ENCODE data around the gene MALRD1. TPM values are rescaled to one million over a fixed set of nuclear protein-coding genes. Genes with fewer than 3 reads are reported as not detected.

MALRD1 gene
- total RNA-seq, 2 donors from 2014 or later, result 0.26 to 1.3 TPM

GRCh38 chr10:19620811-19621210, 572.2 kb downstream of the MALRD1 start:
- intact Hi-C loops (cut with DNase I), result no loop called here
- H3K4me1 ChIP-seq, result no peaks in the 10 kb centered on the region
- H3K27me3 ChIP-seq, result no peaks in the 10 kb centered on the region
- H3K27ac ChIP-seq, result no peak overlapping the region
- TF ChIP-seq CTCF (IDR thresholded peaks at IDR 0.05), result no peak
- no peak for TF ChIP-seq POLR2A (IDR thresholded peaks at IDR 0.05)
- no peaks in the 10 kb centered on the region for H3K9me3 ChIP-seq
- H3K4me3 ChIP-seq, result no peak overlapping the region
- H3K36me3 ChIP-seq (replicated peaks in 1 of 2; ENCODE audit: insufficient read depth in 1 of 2, low read depth in 2 of 2), result no peaks in the 10 kb centered on the region
- no peak for ATAC-seq
- no peak for DNase-seq

GRCh38 chr10:19623321-19623720, 574.7 kb downstream of the MALRD1 start:
- H3K4me3 ChIP-seq, result no peak overlapping the region
- no peaks in the 10 kb centered on the region for H3K27me3 ChIP-seq
- no peaks in the 10 kb centered on the region for H3K4me1 ChIP-seq
- H3K36me3 ChIP-seq (replicated peaks in 1 of 2; ENCODE audit: insufficient read depth in 1 of 2, low read depth in 2 of 2), result no peaks in the 10 kb centered on the region
- DNase-seq (no peak), ATAC-seq (no peak)
- no peaks in the 10 kb centered on the region for H3K9me3 ChIP-seq
- intact Hi-C loops (cut with DNase I), result no loop called here
- H3K27ac ChIP-seq, result no peak overlapping the region
- no peak for TF ChIP-seq POLR2A (IDR thresholded peaks at IDR 0.05)
- TF ChIP-seq CTCF (IDR thresholded peaks at IDR 0.05), result no peak

DNA sequence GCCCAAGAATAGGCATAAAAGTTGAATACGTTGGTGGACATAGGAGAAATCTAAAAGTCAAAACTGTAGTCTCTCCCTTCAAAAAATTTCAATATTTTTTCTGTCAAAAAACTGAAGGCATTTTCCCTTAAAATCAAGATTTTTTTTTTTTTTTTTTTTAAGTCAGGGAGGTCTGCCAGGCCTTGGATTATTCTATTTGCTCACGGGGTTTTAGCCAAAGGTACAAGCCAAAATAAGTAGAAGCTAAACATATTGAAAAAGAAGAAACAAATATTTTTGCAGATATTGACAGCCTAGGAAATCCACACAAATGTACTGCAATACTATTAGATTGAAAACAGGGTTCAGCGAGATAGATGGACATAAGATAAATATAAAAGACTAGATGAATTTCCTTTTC, 577.6 kb downstream of the MALRD1 start:
- intact Hi-C loops (cut with DNase I), result no loop called here
- no peaks in the 10 kb centered on the region for H3K36me3 ChIP-seq (replicated peaks in 1 of 2; ENCODE audit: insufficient read depth in 1 of 2, low read depth in 2 of 2)
- TF ChIP-seq CTCF (IDR thresholded peaks at IDR 0.05) (no peak), POLR2A (IDR thresholded peaks at IDR 0.05) (no peak)
- ATAC-seq (no peak), DNase-seq (no peak)
- H3K9me3 ChIP-seq, result no peaks in the 10 kb centered on the region
- 53 to 61% methylated on average over 3 of the region's 3 CpGs for WGBS, 2 donors
- no peak overlapping the region for H3K27ac ChIP-seq
- no peaks in the 10 kb centered on the region for H3K4me1 ChIP-seq
- no peak overlapping the region for H3K4me3 ChIP-seq
- H3K27me3 ChIP-seq, result no peaks in the 10 kb centered on the region

DNA sequence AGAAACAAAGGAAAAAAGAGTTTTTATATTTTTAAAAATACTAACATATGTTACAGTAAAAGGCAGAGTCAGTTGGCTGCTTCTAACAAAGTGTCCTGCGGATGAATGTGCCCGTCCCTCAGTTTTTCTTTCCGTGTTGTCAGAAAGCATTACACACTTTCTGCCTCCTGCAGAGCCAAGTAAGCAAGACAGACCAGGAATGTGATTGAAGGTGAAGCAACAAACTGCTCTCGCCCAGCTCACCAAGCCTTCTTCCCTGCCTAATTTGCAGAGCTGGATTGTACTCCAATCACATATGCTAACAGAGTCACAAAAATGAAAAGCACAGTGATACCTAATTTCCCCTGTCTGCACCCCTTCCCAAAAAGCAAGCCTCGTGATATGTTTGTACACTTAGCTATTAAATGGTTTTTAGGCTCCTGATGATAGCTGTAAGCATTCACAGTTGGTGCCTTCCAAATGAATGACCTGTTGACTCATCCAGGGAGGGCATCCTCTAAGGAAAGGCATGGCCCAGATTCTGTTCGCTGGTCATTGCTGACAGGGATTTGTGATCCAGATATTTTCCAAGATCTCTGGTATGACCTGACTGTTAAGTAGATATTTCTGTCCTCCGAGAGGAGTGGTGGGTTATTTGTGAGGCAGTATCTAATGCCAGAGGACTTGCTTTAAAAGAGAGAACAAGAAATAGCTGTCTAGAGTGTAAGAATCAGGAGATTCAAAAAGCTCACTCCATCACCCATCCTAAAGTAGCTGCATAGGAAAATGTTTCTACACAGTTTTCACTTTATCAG, 580.4 kb downstream of the MALRD1 start:
- H3K4me3 ChIP-seq, result no peak overlapping the region
- no peak for TF ChIP-seq CTCF (IDR thresholded peaks at IDR 0.05)
- no peak for TF ChIP-seq POLR2A (IDR thresholded peaks at IDR 0.05)
- H3K36me3 ChIP-seq (replicated peaks in 1 of 2; ENCODE audit: insufficient read depth in 1 of 2, low read depth in 2 of 2), result no peaks in the 10 kb centered on the region
- H3K27ac ChIP-seq, result no peak overlapping the region
- intact Hi-C loops (cut with DNase I), result no loop called here
- no peaks in the 10 kb centered on the region for H3K4me1 ChIP-seq
- DNase-seq (no peak), ATAC-seq (no peak)
- WGBS, 2 donors, result 66 to 79% methylated on average over 6 to 7 of the region's 7 CpGs
- H3K9me3 ChIP-seq, result no peaks in the 10 kb centered on the region
- no peaks in the 10 kb centered on the region for H3K27me3 ChIP-seq

- H3K27ac ChIP-seq, result no peak overlapping the region
- H3K27me3 ChIP-seq, result no peaks in the 10 kb centered on the region
- H3K4me1 ChIP-seq, result no peaks in the 10 kb centered on the region
- no peaks in the 10 kb centered on the region for H3K9me3 ChIP-seq
- DNase-seq (peak; percentile 12 to 65 (median 34)), ATAC-seq (peak; percentile 52)
- H3K4me3 ChIP-seq, result no peak overlapping the region
- TF ChIP-seq CTCF (IDR thresholded peaks at IDR 0.05) (no peak), POLR2A (IDR thresholded peaks at IDR 0.05) (no peak)
- 32 to 58% methylated on average over 6 of the region's 6 CpGs for WGBS, 2 donors
- intact Hi-C loops (cut with DNase I), result no loop called here
- no peaks in the 10 kb centered on the region for H3K36me3 ChIP-seq (replicated peaks in 1 of 2; ENCODE audit: insufficient read depth in 1 of 2, low read depth in 2 of 2)
These were observed 581.0 kb downstream of the MALRD1 start for GRCh38 chr10:19629567-19629966.

All from body of pancreas (tissue), 4 donors.